Measurements from ENCODE around the gene GZMM. TPM values are rescaled to one million over a fixed set of nuclear protein-coding genes. Genes with fewer than 3 reads are reported as not detected.

The GZMM gene
- total RNA-seq, 1 donor from 2014 or later, result 29.9 TPM

Other genes with a start within 250 kb of the GZMM start
- 29.2 and 30.5 TPM in 2 replicates for gene MIER2, start 199.3 kb upstream of the GZMM start, total RNA-seq
- gene C2CD4C, start 134.9 kb upstream of the GZMM start, total RNA-seq, result 0.14 and 0.23 TPM in 2 replicates
- gene SHC2, start 83.0 kb upstream of the GZMM start, total RNA-seq, result not detected in 2 replicates
- gene MADCAM1, start 47.6 kb upstream of the GZMM start, total RNA-seq, result 0.18 and 0.21 TPM in 2 replicates
- 13.6 and 15.7 TPM in 2 replicates for gene TPGS1, start 36.6 kb upstream of the GZMM start, total RNA-seq
- gene CDC34, start 12.3 kb upstream of the GZMM start, total RNA-seq, result 53.7 and 55.7 TPM in 2 replicates
- gene BSG, start 28.5 kb downstream of the GZMM start, total RNA-seq, result 300 and 304 TPM in 2 replicates
- 0.52 and 0.64 TPM in 2 replicates for gene HCN2, start 45.8 kb downstream of the GZMM start, total RNA-seq
- gene POLRMT, start 89.5 kb downstream of the GZMM start, total RNA-seq, result 90.1 and 94.7 TPM in 2 replicates
- gene FGF22, start 95.8 kb downstream of the GZMM start, total RNA-seq, result not detected in 2 replicates
- gene RNF126, start 119.2 kb downstream of the GZMM start, total RNA-seq, result 83.2 and 89.4 TPM in 2 replicates
- gene FSTL3, start 132.3 kb downstream of the GZMM start, total RNA-seq, result 6.9 and 8.0 TPM in 2 replicates
- not detected in 2 replicates for gene PRSS57, start 151.4 kb downstream of the GZMM start, total RNA-seq
- not detected in 2 replicates for gene PALM, start 164.9 kb downstream of the GZMM start, total RNA-seq
- gene MISP, start 207.1 kb downstream of the GZMM start, total RNA-seq, result not detected in 2 replicates